GM19240 (cell line): Measurements from ENCODE around the gene PARVA.

Source experiments
- DNase-seq: peaks from one replicate; pipeline ENCODE4 v3.0.0; 2011; ENCODE audit warnings: low spot score; ENCODE audit not compliant: insufficient read length

Gene PARVA

GRCh38 chr11:12524865-12525264 lies 147.5 kb downstream of the PARVA start:
- DNase-seq = no peak

DNA sequence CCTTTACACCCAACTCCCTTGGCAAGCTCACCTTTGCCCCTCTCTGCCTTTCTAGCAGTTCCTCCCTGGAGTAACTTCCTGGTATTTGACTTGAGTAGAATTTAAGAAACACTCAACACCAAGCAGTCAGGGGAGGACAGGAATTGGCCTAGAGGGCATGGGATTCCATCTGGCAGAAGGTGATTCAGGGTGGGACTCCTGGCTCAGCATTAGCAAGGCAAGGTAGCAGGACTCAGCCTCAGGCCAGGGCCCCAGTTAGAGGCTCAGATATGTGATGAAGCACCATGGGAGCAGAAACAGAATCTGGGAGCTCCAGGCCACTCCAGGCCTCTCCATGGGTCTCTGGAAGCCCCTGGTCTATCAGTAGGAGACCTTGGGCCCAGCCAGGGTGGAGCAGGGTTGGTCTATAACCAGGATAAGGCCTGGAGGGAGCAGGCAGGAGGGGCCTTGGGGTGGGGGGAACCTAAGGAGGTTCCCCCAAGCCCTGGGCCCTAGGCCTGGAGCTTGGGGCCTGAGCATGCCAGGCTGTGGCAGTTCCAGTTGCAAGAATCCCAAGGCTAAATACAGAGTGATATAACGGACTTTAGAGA lies 148.2 kb downstream of the PARVA start:
- DNase-seq = no peak

GRCh38 chr11:12526789-12527188 lies 149.4 kb downstream of the PARVA start:
- DNase-seq = no peak

DNA sequence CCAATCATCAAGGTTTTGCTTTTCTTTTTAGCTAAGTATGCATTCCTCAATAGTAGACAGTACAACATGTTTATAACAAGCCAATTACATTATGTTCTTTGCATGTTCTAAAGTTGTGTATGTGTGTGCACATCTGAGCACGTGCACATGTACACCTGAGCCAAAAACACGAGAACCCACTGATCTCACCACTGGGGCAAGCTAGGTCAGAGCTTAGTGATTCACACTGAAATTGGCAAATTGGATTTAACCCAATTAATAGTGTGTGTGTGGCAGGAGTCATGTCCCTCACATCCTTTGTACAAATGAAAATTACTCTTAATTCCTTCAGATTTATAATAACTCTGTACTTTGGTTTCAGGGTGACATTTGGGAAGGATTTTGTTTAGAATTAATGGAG lies 151.1 kb downstream of the PARVA start:
- no peak for DNase-seq

GRCh38 chr11:12529041-12529440 lies 151.7 kb downstream of the PARVA start:
- no peak for DNase-seq

DNA sequence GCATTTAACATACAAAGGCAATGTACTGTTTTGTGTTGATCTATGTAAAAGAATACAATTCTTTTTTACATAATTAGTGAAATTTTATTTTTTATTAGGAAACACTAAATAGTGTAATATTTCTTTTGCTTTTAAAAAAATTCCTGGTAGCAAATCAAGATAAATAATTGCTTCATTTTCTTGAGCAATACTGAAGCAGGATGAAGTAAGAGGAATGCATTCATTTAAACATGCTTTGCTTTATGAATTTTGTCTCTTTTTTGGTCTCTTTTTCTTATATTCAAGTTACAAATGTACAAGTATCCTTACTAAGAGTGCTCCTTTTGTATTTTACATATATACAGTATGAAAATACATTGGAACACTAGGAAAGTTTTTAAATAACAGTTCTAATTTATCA lies 152.4 kb downstream of the PARVA start:
- no peak for DNase-seq

DNA sequence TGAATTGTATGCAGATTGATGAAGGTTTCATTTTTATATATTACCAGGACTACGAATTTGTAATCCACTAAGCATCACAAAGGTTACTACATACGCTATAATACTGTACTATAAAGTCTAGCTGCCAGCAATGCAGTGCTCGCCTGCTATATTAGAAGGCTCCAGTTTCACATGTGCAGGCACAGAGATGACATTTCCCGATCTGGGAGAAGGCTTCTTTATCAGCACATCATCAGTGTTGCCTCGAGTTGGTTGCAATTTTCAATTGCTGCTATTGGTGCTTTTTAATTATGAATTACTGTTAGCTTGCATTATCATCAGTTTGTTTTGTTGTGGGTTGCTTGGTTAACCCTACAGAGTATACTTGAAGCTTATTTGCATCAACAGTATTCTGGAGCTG lies 153.6 kb downstream of the PARVA start:
- no peak for DNase-seq

- DNase-seq = no peak
Observed at GRCh38 chr11:12531681-12532080, 154.3 kb downstream of the PARVA start.

- no peak for DNase-seq
Observed at GRCh38 chr11:12532580-12532979, 155.2 kb downstream of the PARVA start.

DNA sequence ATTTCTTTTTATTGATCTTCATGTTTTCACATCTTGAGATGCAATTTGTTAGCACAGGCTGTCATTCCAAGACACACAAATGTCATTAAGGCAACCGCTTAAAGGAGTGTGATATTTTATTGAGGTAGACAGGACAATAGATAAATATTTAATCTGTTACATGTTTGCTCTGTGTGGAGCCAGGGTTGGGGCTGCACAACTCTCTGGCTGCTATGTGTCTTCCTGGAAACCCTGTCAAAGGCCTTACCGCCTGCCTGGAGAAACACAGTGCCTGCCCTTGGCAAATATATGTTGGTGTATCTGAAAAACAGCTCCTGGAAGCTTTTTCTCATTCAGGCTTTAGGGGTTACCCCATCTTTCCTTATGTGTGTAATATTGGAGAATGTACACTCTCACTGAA lies 157.2 kb downstream of the PARVA start:
- DNase-seq = no peak

- DNase-seq = no peak
Observed at GRCh38 chr11:12535321-12535720, 157.9 kb downstream of the PARVA start.

- no peak for DNase-seq
Observed at GRCh38 chr11:12536566-12536965, 159.2 kb downstream of the PARVA start.

GRCh38 chr11:12537778-12538401 lies 160.5 kb downstream of the PARVA start:
- no peak for DNase-seq

- no peak for DNase-seq
Observed at GRCh38 chr11:12538889-12539421, 161.6 kb downstream of the PARVA start.

- no peak for DNase-seq
Observed at GRCh38 chr11:12539572-12539971, 162.2 kb downstream of the PARVA start.

GRCh38 chr11:12540075-12540680 lies 162.8 kb downstream of the PARVA start:
- DNase-seq = no peak

GRCh38 chr11:12540913-12541582 lies 163.7 kb downstream of the PARVA start:
- no peak for DNase-seq

- no peak for DNase-seq
Observed at GRCh38 chr11:12541583-12542151, 164.3 kb downstream of the PARVA start.

- no peak for DNase-seq
Observed at GRCh38 chr11:12542186-12542935, 165.0 kb downstream of the PARVA start.

- DNase-seq = no peak
Observed at GRCh38 chr11:12543596-12544415, 166.4 kb downstream of the PARVA start.
